HG03175 (cell line): ENCODE results near the gene PTGFRN.
"Not testable (repeated sequence)": the region's sequence is repeated elsewhere in the genome, so short reads cannot be mapped to it uniquely, and the experiment has no call there.

Experiments
- ATAC-seq: cut with Tn5 transposase; IDR thresholded peaks from one replicate; pipeline ENCODE4 v1.9.1; 2021; ENCODE audit warnings: mild to moderate bottlenecking, moderate library complexity; ENCODE audit not compliant: unreplicated experiment

The PTGFRN gene

GRCh38 chr1:116909512-116910378 lies at the start of gene PTGFRN:
TSS of gene PTGFRN (plus strand) at chr1:116909916. CDS start at chr1:116910204, 288 bp downstream.
- no peak for ATAC-seq

GRCh38 chr1:116860167-116860566 lies 49.5 kb upstream of the PTGFRN start:
- not testable (repeated sequence) for ATAC-seq

GRCh38 chr1:116861137-116861536 lies 48.6 kb upstream of the PTGFRN start:
- no peak for ATAC-seq

- ATAC-seq, result not testable (repeated sequence)
Measured at GRCh38 chr1:116863031-116863430, 46.7 kb upstream of the PTGFRN start.

DNA sequence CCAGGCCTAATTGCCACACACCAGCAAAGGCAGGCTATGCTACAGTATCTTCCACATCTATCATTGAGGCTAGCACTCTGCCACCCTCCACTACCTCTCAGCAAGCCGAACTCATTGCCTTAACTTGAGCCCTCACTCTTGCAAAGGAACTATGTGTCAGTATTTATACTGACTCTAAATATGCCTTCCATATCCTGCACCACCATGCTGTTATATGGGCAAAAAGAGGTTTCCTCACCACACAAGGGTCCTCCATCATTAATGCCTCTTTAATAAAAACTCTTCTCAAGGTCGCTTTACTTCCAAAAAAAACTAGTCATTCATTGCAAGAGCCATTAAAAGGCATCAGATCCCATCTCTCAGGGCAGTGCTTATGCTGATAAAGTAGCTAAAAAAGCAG lies 43.2 kb upstream of the PTGFRN start:
- not testable (repeated sequence) for ATAC-seq

DNA sequence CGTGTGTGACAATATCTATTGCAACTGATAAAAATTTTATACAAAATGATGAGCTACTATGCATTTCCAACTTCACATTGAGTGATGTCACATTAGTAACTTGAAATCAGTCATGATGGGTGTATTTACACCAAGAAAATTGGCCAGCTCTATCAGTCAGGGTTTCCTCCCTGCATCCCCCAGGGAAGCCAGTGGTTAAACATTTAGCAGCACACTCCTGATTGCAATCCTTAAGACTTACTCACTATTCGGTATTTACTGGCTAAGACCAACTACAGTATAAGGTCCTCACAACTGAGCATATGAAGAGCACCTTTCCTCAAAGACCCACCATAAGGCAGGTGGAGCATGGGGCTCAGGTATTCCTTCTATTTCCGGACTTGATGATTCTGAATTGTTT lies 41.3 kb upstream of the PTGFRN start:
- ATAC-seq, result no peak

GRCh38 chr1:116869611-116870010 lies 40.1 kb upstream of the PTGFRN start:
- ATAC-seq, result no peak

DNA sequence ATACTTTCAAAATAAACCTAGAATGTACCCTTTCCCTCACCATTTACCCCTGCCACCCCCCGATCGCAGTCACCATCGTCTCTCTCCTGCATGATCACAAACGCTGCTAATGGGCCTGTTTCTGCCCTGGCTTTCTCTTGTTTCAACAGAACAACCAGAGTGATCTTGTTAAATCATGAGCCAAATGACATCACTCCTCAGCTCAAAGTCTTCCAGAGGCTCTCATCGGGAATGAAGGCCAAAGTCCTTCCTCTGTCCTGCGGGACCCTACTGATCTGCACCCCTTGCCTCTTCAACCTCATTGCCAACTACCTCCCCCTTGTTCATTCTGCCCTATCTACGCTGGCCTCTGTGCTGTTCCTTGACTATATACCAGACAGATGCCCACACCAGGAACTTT lies 39.4 kb upstream of the PTGFRN start:
- no peak for ATAC-seq

DNA sequence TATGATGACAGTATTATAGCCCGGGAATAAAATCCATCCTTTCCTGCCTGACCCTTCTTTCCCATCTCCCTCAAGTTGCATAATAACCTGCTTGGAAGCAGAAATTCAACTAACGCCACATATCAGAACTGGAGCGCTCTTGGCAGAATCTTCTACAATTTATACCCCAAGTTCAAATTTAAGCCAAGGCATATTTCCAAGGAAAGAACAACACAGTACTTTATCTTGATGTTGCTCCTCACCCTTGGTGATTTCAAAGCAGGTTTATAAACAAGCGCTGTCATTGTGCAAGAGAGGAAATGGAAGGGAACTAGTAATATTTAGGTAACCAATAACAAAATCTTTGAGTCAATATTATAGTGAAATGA lies 38.0 kb upstream of the PTGFRN start:
- no peak for ATAC-seq

- no peak for ATAC-seq
Measured at GRCh38 chr1:116873680-116874271, 35.9 kb upstream of the PTGFRN start.

DNA sequence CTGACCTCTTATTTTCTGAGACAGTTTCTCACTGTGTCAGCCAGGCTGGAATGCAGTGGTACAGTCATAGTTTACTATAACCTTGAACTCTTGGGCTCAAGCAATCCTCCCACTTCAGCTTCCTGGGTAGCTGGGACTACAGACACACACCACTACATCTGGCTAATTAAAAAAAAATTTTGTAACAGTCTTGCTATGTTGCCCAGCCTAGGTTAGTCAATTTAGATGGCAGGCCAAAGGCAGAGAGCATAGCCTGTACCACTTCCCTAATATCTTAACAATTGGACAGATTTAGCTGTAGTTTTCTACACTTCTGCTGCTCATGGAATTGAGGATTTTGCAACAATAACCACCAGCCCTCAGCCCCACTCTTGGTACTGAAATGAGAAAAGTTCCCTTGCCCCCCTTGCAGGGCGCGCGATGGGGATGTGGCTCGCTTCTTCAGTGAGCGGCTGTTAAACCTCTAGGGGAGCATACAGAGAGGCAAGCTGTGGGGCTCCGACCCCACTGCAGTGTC lies 34.9 kb upstream of the PTGFRN start:
- no peak for ATAC-seq

DNA sequence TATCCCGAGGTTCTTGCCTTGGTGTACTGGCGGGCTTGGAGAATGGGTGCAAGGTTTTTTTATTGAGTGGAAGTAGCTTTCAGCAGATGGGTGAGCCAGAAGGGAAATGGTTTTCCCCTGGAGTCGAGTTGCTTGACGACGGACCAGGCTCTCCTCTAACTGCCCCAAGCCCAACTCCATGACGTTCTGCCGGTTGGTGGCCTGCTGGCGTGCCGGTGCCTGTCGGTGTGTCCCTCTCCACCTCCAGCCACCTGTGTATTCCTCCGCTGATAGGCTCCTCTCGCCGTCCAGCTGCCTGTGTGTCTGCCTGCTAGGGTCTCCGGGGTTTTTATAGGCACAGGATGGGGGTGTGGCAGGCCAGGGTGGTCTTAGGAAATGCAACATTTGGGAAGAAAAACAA lies 34.3 kb upstream of the PTGFRN start:
- no peak for ATAC-seq

- not testable (repeated sequence) for ATAC-seq
Measured at GRCh38 chr1:116875946-116876345, 33.8 kb upstream of the PTGFRN start.

DNA sequence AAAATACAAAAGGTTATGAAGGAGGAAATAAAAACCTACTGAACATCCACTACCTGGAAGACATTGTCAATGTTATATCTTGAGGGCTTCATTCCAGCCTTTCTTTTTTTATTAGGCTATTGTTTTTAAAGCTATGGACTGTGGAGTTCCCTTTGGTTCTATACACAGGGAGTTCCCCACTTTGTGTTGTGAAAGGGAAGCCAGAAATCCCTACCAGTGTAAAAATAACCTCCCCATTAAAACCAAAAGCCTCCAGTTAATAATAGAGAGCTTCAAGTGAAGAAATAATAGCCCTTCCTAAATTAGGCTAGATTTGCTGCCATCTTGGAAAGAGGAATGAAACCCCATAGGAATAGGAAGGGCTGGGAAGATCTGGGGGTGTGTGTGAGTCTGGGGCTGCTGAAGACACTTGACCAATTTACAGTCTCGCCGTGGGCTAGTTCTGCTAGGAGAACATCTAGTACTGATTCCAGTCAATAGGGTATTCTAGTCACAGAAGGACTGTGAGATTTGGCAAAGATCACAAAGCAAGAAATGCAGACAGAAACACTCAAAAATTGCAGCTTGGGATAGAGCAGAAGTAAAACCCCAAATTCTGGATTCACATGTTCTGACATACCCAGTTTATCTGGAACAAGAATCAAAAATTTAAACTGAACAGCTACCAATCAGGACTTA lies 32.4 kb upstream of the PTGFRN start:
- ATAC-seq, result no peak

GRCh38 chr1:116878804-116879477 lies 30.8 kb upstream of the PTGFRN start:
- no peak for ATAC-seq

- ATAC-seq, result no peak
Measured at GRCh38 chr1:116879478-116880133, 30.1 kb upstream of the PTGFRN start.

DNA sequence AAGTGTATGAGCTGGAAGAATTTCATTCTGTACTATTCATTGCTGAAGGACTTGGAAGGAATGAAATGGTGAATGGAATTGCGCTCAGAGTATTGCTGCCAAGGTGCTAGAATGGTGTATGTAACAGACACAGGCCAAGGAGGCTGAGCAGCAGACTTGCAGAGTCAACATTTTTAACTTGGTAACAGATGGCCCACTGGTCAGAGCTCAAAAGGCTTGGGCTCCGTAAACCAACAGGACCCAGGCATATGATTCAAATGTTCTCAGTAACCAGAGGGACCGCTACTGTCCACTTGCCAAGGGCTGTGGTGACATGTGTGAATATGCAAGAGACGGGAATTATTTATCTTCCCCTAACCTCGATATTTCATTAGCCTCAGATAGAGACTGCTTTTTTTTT lies 28.8 kb upstream of the PTGFRN start:
- no peak for ATAC-seq

DNA sequence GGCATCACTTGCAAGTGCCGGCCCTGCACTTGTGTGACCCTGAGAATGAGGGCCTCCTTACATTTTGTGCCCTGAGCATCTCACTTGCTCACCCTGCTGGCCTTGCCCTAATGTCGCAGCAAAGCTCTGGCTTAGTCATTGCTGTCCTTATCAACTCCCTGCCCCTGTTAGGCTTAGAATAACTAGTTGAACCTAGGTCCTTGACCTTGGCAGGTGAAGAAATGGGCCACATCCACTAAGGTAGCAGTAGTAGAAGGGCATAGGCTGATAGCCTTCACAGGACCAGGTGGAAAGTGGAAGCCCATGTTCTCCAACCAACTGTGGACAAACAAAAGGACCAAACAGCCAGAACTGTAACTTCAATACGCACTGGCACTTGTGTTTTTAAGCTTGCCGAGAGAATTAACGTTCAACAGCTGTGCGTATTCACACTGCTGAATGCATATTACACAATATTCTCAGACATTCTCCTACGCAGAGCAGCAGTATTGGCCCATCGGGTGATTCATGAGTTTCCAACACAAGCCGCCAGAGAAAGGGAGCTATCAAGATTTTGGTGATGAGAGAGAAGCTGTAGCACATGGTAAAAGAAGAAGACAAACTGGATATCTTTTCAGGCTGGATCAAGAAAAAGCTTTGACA lies 27.7 kb upstream of the PTGFRN start:
- ATAC-seq, result no peak

- ATAC-seq, result no peak
Measured at GRCh38 chr1:116882866-116883265, 26.9 kb upstream of the PTGFRN start.

DNA sequence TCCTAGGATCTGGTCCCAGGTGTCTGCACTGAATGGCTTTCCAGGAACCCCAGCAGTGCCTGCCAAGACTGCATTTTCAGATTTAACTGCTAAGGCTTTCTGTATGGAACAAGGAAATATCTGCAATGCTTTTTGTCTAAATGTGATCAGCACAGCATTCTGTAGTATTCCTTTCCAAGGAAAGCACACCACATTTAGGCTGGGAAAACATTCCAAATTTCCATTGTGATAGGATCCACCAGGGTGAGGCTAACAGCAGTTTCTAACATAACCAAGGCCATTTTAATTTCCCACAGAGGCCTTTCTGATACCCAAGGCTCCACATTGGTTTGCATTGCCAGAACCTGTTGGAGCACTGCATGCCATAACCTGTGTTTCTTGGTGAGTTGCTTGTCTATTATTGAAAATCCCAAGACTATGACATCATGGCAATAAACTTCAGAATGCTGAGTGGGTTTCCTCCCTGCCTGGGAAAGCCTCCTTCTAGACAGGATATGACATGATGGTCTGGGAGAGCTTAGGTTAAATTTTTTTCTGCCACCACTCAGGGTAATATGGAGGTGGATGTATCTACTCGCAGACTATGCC lies 23.3 kb upstream of the PTGFRN start:
- ATAC-seq, result no peak
